GM12891 (cell line): ENCODE results near the gene PPP1R3C.

ENCODE experiments used
- POLR2A ChIP-seq: IDR thresholded peaks from 2 replicates; pipeline ENCODE4 v1.6.1; 2011; ENCODE audit warnings: low read depth, low read length, control low read depth
- POLR2AphosphoS5 ChIP-seq: IDR thresholded peaks from 2 replicates; pipeline ENCODE4 v1.6.1; 2011; ENCODE audit warnings: low read depth, low read length, control low read depth
- SPI1 ChIP-seq: IDR thresholded peaks from 2 replicates; pipeline ENCODE4 v1.6.1; 2011; ENCODE audit warnings: low read depth, low read length, control low read depth

DNA sequence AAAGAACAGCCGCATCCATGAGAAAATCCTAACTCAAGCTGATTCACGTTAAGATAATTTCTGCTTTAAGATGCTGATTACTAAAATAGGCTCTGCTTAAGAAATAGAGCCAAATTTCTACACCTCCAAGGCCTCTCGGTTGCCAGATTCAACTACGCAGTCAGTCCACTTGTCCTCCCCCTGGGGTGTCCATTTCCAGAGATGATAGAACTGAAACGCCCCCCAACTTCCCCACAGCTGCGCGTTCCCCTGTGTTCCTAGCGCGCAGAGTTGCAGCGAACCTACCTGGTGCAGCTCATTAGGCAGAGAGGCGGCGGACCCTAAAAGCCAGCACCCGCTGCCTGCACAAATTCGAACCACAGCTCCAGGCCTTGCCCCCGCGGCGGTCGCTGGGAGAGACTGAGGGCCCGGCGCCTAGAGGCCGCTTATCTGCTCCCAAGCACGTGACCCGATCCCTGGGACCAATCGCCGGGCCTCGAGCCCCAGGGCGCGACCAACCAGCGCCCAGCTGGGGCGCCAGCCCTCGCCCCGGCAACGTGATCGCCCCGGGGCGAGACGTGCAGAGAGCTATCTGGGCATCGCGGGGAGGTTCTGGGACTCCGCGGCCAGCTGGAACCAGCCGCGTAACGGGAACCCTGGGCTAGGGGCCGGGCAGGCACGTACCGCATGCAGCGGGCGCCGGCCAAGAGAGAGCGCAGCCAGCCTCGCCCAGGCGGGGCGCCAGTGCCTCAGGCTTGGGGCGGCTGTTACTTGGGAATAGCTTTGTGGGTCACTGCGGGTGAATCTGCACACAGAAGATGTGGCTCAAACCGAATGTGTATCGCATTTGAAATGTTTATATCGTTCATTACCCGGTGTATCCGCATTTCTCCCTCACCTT is at the start of gene PPP1R3C:
- no peak for TF ChIP-seq POLR2A
- no peak for TF ChIP-seq POLR2AphosphoS5
- TF ChIP-seq SPI1 = no peak
